Measurements from ENCODE around the gene LRRC74A. TPM values are rescaled to one million over a fixed set of nuclear protein-coding genes. Genes with fewer than 3 reads are reported as not detected.

LRRC74A gene
- total RNA-seq, 4 donors from 2014 or later = not detected

DNA sequence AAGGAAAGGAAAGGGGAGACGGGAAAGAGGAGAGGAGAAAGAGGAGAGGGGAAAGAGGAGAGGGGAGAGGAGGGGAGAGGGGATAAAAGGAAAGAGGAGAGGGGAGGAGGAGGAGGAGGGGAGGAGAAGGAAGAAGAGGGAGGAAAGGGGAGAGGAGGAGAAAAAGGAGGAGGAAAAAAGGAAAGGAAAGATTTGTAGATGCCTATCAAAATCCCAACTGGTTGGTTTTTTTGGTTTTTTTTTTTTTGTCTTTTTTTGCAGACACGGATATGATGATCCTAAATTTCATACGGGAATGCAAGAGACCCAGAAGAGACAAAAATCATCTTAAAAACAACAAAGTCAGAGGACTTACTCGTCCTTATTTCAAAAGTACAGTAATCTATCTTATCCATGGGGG lies 32.9 kb upstream of the LRRC74A start:
- H3K27me3 ChIP-seq = no peaks in the 10 kb centered on the region
- no peaks in the 10 kb centered on the region for H3K9me3 ChIP-seq
- no peak for DNase-seq (ENCODE audit: low spot score in 2 of 2)
- 78% methylated on average over 4 of the region's 4 CpGs for WGBS
- H3K4me3 ChIP-seq = no peak overlapping the region
- no peak overlapping the region for H3K27ac ChIP-seq
- no peaks in the 10 kb centered on the region for H3K4me1 ChIP-seq
- peaks cover 50% of the 10 kb centered on the region for H3K36me3 ChIP-seq
- TF ChIP-seq POLR2A (IDR thresholded peaks at IDR 0.05) (no peak), EP300 (IDR thresholded peaks at IDR 0.05) (no peak), POLR2AphosphoS5 (IDR thresholded peaks at IDR 0.05) (no peak)
- TF ChIP-seq, protein P1, sequence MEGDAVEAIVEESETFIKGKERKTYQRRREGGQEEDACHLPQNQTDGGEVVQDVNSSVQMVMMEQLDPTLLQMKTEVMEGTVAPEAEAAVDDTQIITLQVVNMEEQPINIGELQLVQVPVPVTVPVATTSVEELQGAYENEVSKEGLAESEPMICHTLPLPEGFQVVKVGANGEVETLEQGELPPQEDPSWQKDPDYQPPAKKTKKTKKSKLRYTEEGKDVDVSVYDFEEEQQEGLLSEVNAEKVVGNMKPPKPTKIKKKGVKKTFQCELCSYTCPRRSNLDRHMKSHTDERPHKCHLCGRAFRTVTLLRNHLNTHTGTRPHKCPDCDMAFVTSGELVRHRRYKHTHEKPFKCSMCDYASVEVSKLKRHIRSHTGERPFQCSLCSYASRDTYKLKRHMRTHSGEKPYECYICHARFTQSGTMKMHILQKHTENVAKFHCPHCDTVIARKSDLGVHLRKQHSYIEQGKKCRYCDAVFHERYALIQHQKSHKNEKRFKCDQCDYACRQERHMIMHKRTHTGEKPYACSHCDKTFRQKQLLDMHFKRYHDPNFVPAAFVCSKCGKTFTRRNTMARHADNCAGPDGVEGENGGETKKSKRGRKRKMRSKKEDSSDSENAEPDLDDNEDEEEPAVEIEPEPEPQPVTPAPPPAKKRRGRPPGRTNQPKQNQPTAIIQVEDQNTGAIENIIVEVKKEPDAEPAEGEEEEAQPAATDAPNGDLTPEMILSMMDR (IDR thresholded peaks at IDR 0.05) = no peak

DNA sequence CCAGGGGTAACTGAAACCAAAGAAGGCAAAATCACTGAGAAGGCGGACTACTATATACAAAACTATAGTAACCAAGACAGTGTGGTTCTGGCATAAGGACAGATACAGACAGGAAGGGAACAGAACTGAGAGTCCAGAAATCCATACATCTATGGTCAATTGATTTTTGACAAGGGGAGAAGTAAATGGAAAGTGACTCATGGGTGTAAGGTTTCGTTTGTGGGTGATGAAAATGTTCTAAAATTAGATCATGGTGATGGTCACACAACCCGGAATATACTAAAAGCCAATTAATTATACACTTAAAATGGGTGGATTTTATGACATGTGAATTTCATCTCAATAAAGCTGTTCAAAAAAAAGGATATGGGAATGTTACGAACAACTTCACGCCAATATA lies 32.3 kb upstream of the LRRC74A start:
- no peak overlapping the region for H3K27ac ChIP-seq
- no peak overlapping the region for H3K4me3 ChIP-seq
- no peaks in the 10 kb centered on the region for H3K9me3 ChIP-seq
- no peaks in the 10 kb centered on the region for H3K27me3 ChIP-seq
- H3K36me3 ChIP-seq = peaks cover 43% of the 10 kb centered on the region
- no peaks in the 10 kb centered on the region for H3K4me1 ChIP-seq
- TF ChIP-seq EP300 (IDR thresholded peaks at IDR 0.05) (no peak), POLR2A (IDR thresholded peaks at IDR 0.05) (no peak), POLR2AphosphoS5 (IDR thresholded peaks at IDR 0.05) (no peak)
- TF ChIP-seq, protein P1 (IDR thresholded peaks at IDR 0.05) = no peak
- WGBS = 91% methylated on average over 5 of the region's 5 CpGs
- DNase-seq (ENCODE audit: low spot score in 2 of 2) = no peak

GRCh38 chr14:76806446-76806845 lies 19.8 kb upstream of the LRRC74A start:
- peaks cover 14% of the 10 kb centered on the region for H3K4me1 ChIP-seq
- no peaks in the 10 kb centered on the region for H3K27me3 ChIP-seq
- H3K9me3 ChIP-seq = no peaks in the 10 kb centered on the region
- TF ChIP-seq EP300 (IDR thresholded peaks at IDR 0.05) (no peak), POLR2A (IDR thresholded peaks at IDR 0.05) (no peak), POLR2AphosphoS5 (IDR thresholded peaks at IDR 0.05) (no peak)
- TF ChIP-seq, protein P1 (IDR thresholded peaks at IDR 0.05) = no peak
- no peak overlapping the region for H3K27ac ChIP-seq
- no peak for DNase-seq (ENCODE audit: low spot score in 2 of 2)
- WGBS = 95% methylated on average over 6 of the region's 12 CpGs
- H3K36me3 ChIP-seq = peaks cover 60% of the 10 kb centered on the region
- no peak overlapping the region for H3K4me3 ChIP-seq

- Histone ChIP-seq H3K4me3 (no peak overlapping the region), H3K27ac (no peak overlapping the region), H3K27me3 (no peaks in the 10 kb centered on the region), H3K4me1 (peaks cover 20% of the 10 kb centered on the region), H3K36me3 (peaks cover 44% of the 10 kb centered on the region), H3K9me3 (no peaks in the 10 kb centered on the region)
- TF ChIP-seq EP300 (IDR thresholded peaks at IDR 0.05) (no peak), POLR2A (IDR thresholded peaks at IDR 0.05) (no peak), POLR2AphosphoS5 (IDR thresholded peaks at IDR 0.05) (no peak)
- TF ChIP-seq, protein P1 (IDR thresholded peaks at IDR 0.05) = no peak
- WGBS = 94% methylated on average over 1 of the region's 1 CpG
- no peak for DNase-seq (ENCODE audit: low spot score in 2 of 2)
These were observed 18.2 kb upstream of the LRRC74A start for GRCh38 chr14:76808011-76808410.

GRCh38 chr14:76808990-76809389 lies 17.2 kb upstream of the LRRC74A start:
- peaks cover 37% of the 10 kb centered on the region for H3K36me3 ChIP-seq
- no peak overlapping the region for H3K27ac ChIP-seq
- no peaks in the 10 kb centered on the region for H3K9me3 ChIP-seq
- H3K27me3 ChIP-seq = no peaks in the 10 kb centered on the region
- H3K4me3 ChIP-seq = no peak overlapping the region
- peaks cover 20% of the 10 kb centered on the region for H3K4me1 ChIP-seq
- no peak for DNase-seq (ENCODE audit: low spot score in 2 of 2)
- TF ChIP-seq, protein P1 (IDR thresholded peaks at IDR 0.05) = no peak
- TF ChIP-seq POLR2AphosphoS5 (IDR thresholded peaks at IDR 0.05) = no peak
- no peak for TF ChIP-seq POLR2A (IDR thresholded peaks at IDR 0.05)
- no peak for TF ChIP-seq EP300 (IDR thresholded peaks at IDR 0.05)
- WGBS = 100% methylated on average over 2 of the region's 4 CpGs
